HG03045 (cell line): ENCODE data around the gene CPAMD8.
"Not testable (repeated sequence)": the region's sequence is repeated elsewhere in the genome, so short reads cannot be mapped to it uniquely, and the experiment has no call there.

Experiments used
- ATAC-seq: cut with Tn5 transposase; IDR thresholded peaks from one replicate; pipeline ENCODE4 v1.9.1; 2021; ENCODE audit warnings: mild to moderate bottlenecking, moderate library complexity; ENCODE audit not compliant: unreplicated experiment

CPAMD8 gene

GRCh38 chr19:16877581-16877980, 149.0 kb downstream of the CPAMD8 start:
- no peak for ATAC-seq

GRCh38 chr19:16876904-16877361, 149.7 kb downstream of the CPAMD8 start:
- ATAC-seq, result no peak

GRCh38 chr19:16875584-16876555, 150.7 kb downstream of the CPAMD8 start:
- ATAC-seq, result no peak

- not testable (repeated sequence) for ATAC-seq
Measured at GRCh38 chr19:16874978-16875299, 151.7 kb downstream of the CPAMD8 start.

GRCh38 chr19:16874250-16874977, 152.2 kb downstream of the CPAMD8 start:
- no peak for ATAC-seq

- no peak for ATAC-seq
Measured at GRCh38 chr19:16873594-16873993, 153.0 kb downstream of the CPAMD8 start.

GRCh38 chr19:16872728-16873127, 153.9 kb downstream of the CPAMD8 start:
- no peak for ATAC-seq

- no peak for ATAC-seq
Measured at GRCh38 chr19:16871871-16872270, 154.7 kb downstream of the CPAMD8 start.

GRCh38 chr19:16869331-16869972, 157.2 kb downstream of the CPAMD8 start:
- no peak for ATAC-seq

GRCh38 chr19:16868423-16869130, 158.0 kb downstream of the CPAMD8 start:
- no peak for ATAC-seq

GRCh38 chr19:16867211-16867610, 159.4 kb downstream of the CPAMD8 start:
- no peak for ATAC-seq

- ATAC-seq, result no peak
Measured at GRCh38 chr19:16862826-16863415, 163.7 kb downstream of the CPAMD8 start.

GRCh38 chr19:16861834-16862233, 164.8 kb downstream of the CPAMD8 start:
- ATAC-seq, result no peak

- ATAC-seq, result no peak
Measured at GRCh38 chr19:16861011-16861410, 165.6 kb downstream of the CPAMD8 start.

- ATAC-seq, result no peak
Measured at GRCh38 chr19:16860118-16860517, 166.5 kb downstream of the CPAMD8 start.

GRCh38 chr19:16859626-16860025, 167.0 kb downstream of the CPAMD8 start:
- no peak for ATAC-seq

- no peak for ATAC-seq
Measured at GRCh38 chr19:16856091-16856490, 170.5 kb downstream of the CPAMD8 start.

GRCh38 chr19:16853066-16853465, 173.5 kb downstream of the CPAMD8 start:
- no peak for ATAC-seq

GRCh38 chr19:16851031-16851712, 175.4 kb downstream of the CPAMD8 start:
- ATAC-seq, result no peak

- no peak for ATAC-seq
Measured at GRCh38 chr19:16850133-16850532, 176.5 kb downstream of the CPAMD8 start.
